ENCODE results near the gene CT45A5.

DNA sequence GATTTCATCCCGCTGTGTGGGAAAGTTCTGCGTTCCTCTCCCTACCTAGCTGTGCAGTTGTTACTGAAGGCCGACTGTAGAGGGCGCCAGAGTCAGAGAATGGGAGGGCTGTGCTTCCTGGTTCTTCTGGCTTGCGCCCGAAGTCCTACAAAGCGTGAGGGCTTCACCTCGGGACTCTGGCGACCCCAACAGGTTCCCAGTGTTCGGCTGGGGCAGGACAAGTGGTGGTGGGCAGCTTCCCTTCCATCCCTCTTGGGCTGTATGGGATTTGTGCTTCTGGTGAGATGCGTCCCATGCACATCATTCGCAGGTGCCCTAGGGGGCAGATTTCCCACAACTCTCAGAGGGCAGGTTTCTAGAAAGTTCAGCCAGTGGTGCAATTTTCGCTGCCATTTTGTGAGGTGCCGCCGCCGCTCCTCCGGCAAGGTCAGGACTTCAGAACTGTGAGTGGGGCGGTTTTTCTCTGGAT lies 44.6 kb downstream of the CT45A5 start:
- no peak for TF ChIP-seq ZNF274 (IDR thresholded peaks at IDR 0.05; ENCODE audit: low read depth, low read length)
- no peak for TF ChIP-seq YY1 (IDR thresholded peaks at IDR 0.05; ENCODE audit: insufficient read depth, insufficient read length)
- no peak for TF ChIP-seq SUZ12 (IDR thresholded peaks at IDR 0.05; ENCODE audit: extremely low read depth, insufficient read depth, insufficient read length)

All from NT2/D1 (cell line).